ENCODE results near the gene TBC1D7. TPM values are rescaled to one million over a fixed set of nuclear protein-coding genes. Genes with fewer than 3 reads are reported as not detected.

Gene TBC1D7
- total and polyA plus RNA-seq, 7 donors, result 7.2 to 33.6 (median 13.8) TPM

- DNase-seq, result no peak
- Histone ChIP-seq H3K9me3 (no peaks in the 10 kb centered on the region), H3K36me3 (no peaks in the 10 kb centered on the region), H3K4me1 (no peaks in the 10 kb centered on the region), H3K4me3 (no peak overlapping the region), H3K27ac (no peak overlapping the region), H3K27me3 (no peaks in the 10 kb centered on the region)
- 68 to 90% methylated on average over 8 of the region's 8 CpGs for WGBS, 2 donors
- intact Hi-C loops (cut with DNase I), result no loop called here
- no peak for TF ChIP-seq POLR2AphosphoS5 (IDR thresholded peaks at IDR 0.05)
- TF ChIP-seq EP300 (IDR thresholded peaks at IDR 0.05), result no peak
- TF ChIP-seq POLR2A (IDR thresholded peaks at IDR 0.05), result no peak
- TF ChIP-seq CTCF (IDR thresholded peaks at IDR 0.05), result no peak
These were observed 52.8 kb downstream of the TBC1D7 start for GRCh38 chr6:13275435-13275989.

- no peak for DNase-seq
- no peak overlapping the region for H3K4me3 ChIP-seq
- intact Hi-C loops (cut with DNase I), result no loop called here
- 67 to 76% methylated on average over 6 of the region's 6 CpGs for WGBS, 2 donors
- H3K36me3 ChIP-seq, result no peaks in the 10 kb centered on the region
- H3K27ac ChIP-seq, result no peak overlapping the region
- H3K4me1 ChIP-seq, result no peaks in the 10 kb centered on the region
- no peaks in the 10 kb centered on the region for H3K27me3 ChIP-seq
- TF ChIP-seq EP300 (IDR thresholded peaks at IDR 0.05) (no peak), POLR2A (IDR thresholded peaks at IDR 0.05) (no peak), POLR2AphosphoS5 (IDR thresholded peaks at IDR 0.05) (no peak), CTCF (IDR thresholded peaks at IDR 0.05) (no peak)
- H3K9me3 ChIP-seq, result no peaks in the 10 kb centered on the region
These were observed 53.5 kb downstream of the TBC1D7 start for GRCh38 chr6:13274707-13275434.

DNA sequence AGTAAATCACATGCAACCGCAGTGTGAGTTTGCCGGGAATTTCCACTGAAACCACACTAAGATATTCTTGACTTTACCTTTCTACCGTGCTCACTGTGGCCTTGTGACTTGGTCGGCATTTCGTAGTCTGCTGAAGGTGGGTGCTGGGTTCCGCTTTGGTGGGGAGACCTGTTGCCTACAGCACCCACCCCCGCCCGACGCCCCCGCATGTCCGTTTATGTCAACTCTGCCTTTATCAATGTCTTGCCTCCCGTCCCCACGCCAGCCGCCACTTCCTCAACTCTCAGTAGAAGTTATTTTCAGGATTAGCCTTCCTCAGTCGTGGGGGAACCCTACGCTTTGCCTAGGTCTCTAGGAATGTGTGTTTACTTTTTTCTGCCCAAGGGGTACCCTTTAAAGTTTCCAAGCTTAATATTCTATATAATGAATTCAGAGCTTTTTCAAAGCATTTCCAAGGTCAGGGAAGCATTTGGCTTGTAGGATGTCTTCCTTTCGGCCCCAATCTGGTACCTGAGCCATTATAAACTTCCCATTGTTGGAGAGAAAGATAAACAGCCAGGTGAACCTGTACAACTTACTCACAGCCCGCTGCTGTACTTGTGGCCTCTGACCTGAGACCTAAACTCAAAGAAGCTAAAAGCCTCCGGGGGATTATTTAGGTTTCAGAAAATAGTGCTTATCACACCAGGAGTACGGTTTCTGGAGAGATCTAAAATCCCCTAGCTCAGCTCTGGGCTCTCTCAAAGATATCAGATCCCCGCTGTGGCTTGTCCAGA, 54.2 kb downstream of the TBC1D7 start:
- no peak for DNase-seq
- H3K27ac ChIP-seq, result no peak overlapping the region
- no peak overlapping the region for H3K4me3 ChIP-seq
- no peaks in the 10 kb centered on the region for H3K36me3 ChIP-seq
- TF ChIP-seq EP300 (IDR thresholded peaks at IDR 0.05) (no peak), POLR2A (IDR thresholded peaks at IDR 0.05) (no peak), POLR2AphosphoS5 (IDR thresholded peaks at IDR 0.05) (no peak), CTCF (IDR thresholded peaks at IDR 0.05) (no peak)
- no peaks in the 10 kb centered on the region for H3K9me3 ChIP-seq
- H3K4me1 ChIP-seq, result no peaks in the 10 kb centered on the region
- H3K27me3 ChIP-seq, result no peaks in the 10 kb centered on the region
- intact Hi-C loops (cut with DNase I), result no loop called here
- 53 to 72% methylated on average over 21 of the region's 21 CpGs for WGBS, 2 donors

DNA sequence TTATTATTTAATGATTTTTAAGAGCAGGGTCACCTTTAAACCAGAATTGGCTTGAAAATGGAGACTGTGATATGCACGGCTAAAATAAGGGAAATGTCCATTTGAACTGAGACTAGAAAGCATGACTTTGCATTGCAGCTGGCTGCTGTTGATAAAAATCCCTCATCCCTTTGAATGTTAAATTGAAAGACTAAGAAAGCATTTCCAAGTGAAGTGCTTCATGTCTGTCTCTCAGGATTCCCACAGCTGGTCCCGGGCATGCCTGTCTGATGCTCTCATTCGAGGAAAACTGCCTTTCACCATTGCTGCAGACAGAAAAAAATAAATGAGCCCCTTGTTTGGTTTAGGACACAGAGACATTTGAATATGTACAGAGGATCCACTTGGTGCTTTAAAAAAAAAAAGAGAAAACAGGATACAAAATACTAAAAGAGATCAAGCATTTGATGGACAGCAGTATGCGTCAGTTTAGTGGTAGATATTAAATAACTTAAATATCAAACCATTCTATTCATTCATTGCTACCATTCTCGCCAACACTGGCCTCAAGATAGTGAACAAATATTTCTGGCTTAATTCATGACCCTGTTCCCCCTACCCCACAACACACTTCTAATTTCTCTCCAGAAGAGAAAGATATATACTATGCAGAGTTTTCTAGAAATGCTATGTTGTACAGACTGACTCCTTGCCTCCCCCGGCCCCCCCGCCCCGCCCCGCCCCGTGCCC, 55.0 kb downstream of the TBC1D7 start:
- Histone ChIP-seq H3K36me3 (no peaks in the 10 kb centered on the region), H3K4me1 (no peaks in the 10 kb centered on the region), H3K4me3 (no peak overlapping the region), H3K27me3 (no peaks in the 10 kb centered on the region), H3K9me3 (no peaks in the 10 kb centered on the region), H3K27ac (no peak overlapping the region)
- DNase-seq, result no peak
- WGBS, 2 donors, result 50 to 66% methylated on average over 10 of the region's 10 CpGs
- intact Hi-C loops (cut with DNase I), result no loop called here
- TF ChIP-seq POLR2AphosphoS5 (IDR thresholded peaks at IDR 0.05) (no peak), EP300 (IDR thresholded peaks at IDR 0.05) (no peak), POLR2A (IDR thresholded peaks at IDR 0.05) (no peak), CTCF (IDR thresholded peaks at IDR 0.05) (no peak)
